DOHH2 (cell line): ENCODE measurements around the gene HOXC9.
A peak's percentile ranks its signal among the peaks of the same experiment; 100 is the strongest.

Experiments used
- H3F3A ChIP-seq: fragments of 200-600 bp; sonication (generic), shearing (Covaris generic); 2 replicates; pipeline ENCODE4 v1.6.0; 2016; ENCODE audit warnings: antibody characterized with exemption, mild to moderate bottlenecking; ENCODE audit not compliant: control insufficient read depth, insufficient read depth
- H3K27ac ChIP-seq: fragments of 200-600 bp; sonication (generic); 2 replicates; pipeline ENCODE4 v1.5.1; 2014; ENCODE audit warnings: low read depth, mild to moderate bottlenecking, low read length, moderate library complexity
- H3K27me3 ChIP-seq: fragments of 200-600 bp; sonication (generic); 2 replicates; pipeline ENCODE4 v1.6.1; 2014; ENCODE audit warnings: mild to moderate bottlenecking, low read length, mixed read lengths; ENCODE audit not compliant: control insufficient read depth
- H3K36me3 ChIP-seq: fragments of 200-600 bp; sonication (generic); 2 replicates; pipeline ENCODE4 v1.6.1; 2014; ENCODE audit warnings: mild to moderate bottlenecking, low read length, moderate library complexity, mixed read lengths; ENCODE audit not compliant: control insufficient read depth
- H3K4me1 ChIP-seq: fragments of 200-600 bp; sonication (generic); 2 replicates; pipeline ENCODE4 v1.6.1; 2014; ENCODE audit warnings: mild to moderate bottlenecking, low read length, mixed read lengths; ENCODE audit not compliant: control insufficient read depth
- H3K4me2 ChIP-seq: fragments of 200-600 bp; sonication (generic); 2 replicates; pipeline ENCODE4 v1.6.0; 2014; ENCODE audit warnings: mild to moderate bottlenecking, low read length, moderate library complexity
- H3K4me3 ChIP-seq: fragments of 200-600 bp; sonication (generic); 2 replicates; pipeline ENCODE4 v1.5.1; 2014; ENCODE audit warnings: mild to moderate bottlenecking, low read length, mixed read lengths
- H3K79me2 ChIP-seq: fragments of 200-600 bp; sonication (generic); 2 replicates; pipeline ENCODE4 v1.6.1; 2014; ENCODE audit warnings: mild to moderate bottlenecking, low read length, mixed read lengths; ENCODE audit not compliant: control insufficient read depth
- H3K9me2 ChIP-seq: fragments of 200-600 bp; sonication (generic); replicated peaks from 2 replicates; pipeline ENCODE4 v1.6.1; 2014; ENCODE audit warnings: mild to moderate bottlenecking, low read length, mixed read lengths; ENCODE audit not compliant: control insufficient read depth
- H3K9me3 ChIP-seq: fragments of 200-600 bp; sonication (generic); 2 replicates; pipeline ENCODE4 v1.6.1; 2014; ENCODE audit warnings: antibody characterized with exemption, low read length, mixed read lengths; ENCODE audit not compliant: control insufficient read depth, insufficient read depth
- H4K20me1 ChIP-seq: fragments of 200-600 bp; sonication (generic); 2 replicates; pipeline ENCODE4 v1.6.0; 2014; ENCODE audit warnings: low read depth, mild to moderate bottlenecking, antibody characterized with exemption, low read length, moderate library complexity; ENCODE audit not compliant: control insufficient read depth, insufficient read depth
- EZH2phosphoT487 ChIP-seq: fragments of 200-600 bp; sonication (generic); IDR thresholded peaks from 2 replicates; pipeline ENCODE4 v1.6.1; 2017; ENCODE audit warnings: borderline replicate concordance, mild to moderate bottlenecking, antibody characterized with exemption, low read length, moderate library complexity, mixed read lengths
- TF ChIP-seq, protein P1 (sequence below): fragments of 200-600 bp; sonication (generic); IDR thresholded peaks from one replicate; pipeline ENCODE4 v1.5.1; 2014; ENCODE audit warnings: antibody characterized with exemption, mild to moderate bottlenecking, low read depth, low read length; ENCODE audit not compliant: poor library complexity, severe bottlenecking

HOXC9 gene

DNA sequence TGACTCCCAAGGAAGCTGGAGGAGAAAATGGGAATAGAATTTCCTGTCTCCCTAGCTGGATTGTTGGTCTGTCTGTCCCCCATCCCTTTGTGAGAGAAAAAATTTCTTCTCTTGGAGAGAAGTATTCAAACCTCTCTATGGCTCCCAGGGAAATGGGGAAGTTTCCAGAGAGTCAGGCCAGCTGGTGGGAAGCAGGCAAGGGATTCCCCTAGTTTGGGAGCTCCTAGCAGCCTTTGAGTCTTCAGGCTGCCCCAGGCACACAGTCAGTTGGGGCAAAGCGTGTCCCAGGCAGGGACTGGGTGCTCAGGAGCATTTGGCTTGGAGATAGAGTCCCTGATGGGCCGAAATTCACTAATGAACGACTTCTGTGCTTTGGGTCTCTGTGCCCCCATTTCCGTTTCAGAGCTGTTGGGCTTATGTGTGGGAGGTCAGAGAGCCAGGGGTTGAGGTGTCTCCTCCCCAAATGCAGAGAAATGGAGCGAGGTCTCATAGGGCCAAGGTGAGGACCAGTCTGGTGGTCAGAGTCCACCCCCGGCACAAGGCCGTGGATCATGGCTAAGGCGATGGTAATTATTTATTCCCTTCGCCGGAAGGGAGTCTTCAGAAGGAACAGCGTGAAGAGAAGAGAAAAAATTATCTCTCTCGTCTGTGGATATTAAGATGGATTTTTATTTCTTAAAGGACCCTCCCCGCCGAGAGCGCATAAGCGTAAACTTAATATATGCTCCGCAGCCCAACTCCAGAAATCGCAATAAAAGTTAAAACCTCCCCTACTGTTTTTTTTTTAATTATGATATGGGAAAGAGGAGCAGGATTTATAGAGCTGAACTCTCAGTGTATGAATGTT lies 6.6 kb upstream of the HOXC9 start:
- Histone ChIP-seq H3K79me2 (no peaks in the 10 kb centered on the region), H4K20me1 (peaks cover 5% of the 10 kb centered on the region; the same call in 1 of the 2 replicates), H3K4me2 (no peak overlapping the region), H3K4me1 (peaks cover 35% of the 10 kb centered on the region), H3K27me3 (peaks cover 98% of the 10 kb centered on the region), H3K9me3 (no peaks in the 10 kb centered on the region), H3K4me3 (no peak overlapping the region), H3K27ac (no peak overlapping the region), H3K36me3 (no peaks in the 10 kb centered on the region), H3F3A (0 out of 2 replicates have a peak, but pooled peaks cover 2% of the 10 kb centered on the region), H3K9me2 (no peaks in the 10 kb centered on the region)
- TF ChIP-seq, protein P1, sequence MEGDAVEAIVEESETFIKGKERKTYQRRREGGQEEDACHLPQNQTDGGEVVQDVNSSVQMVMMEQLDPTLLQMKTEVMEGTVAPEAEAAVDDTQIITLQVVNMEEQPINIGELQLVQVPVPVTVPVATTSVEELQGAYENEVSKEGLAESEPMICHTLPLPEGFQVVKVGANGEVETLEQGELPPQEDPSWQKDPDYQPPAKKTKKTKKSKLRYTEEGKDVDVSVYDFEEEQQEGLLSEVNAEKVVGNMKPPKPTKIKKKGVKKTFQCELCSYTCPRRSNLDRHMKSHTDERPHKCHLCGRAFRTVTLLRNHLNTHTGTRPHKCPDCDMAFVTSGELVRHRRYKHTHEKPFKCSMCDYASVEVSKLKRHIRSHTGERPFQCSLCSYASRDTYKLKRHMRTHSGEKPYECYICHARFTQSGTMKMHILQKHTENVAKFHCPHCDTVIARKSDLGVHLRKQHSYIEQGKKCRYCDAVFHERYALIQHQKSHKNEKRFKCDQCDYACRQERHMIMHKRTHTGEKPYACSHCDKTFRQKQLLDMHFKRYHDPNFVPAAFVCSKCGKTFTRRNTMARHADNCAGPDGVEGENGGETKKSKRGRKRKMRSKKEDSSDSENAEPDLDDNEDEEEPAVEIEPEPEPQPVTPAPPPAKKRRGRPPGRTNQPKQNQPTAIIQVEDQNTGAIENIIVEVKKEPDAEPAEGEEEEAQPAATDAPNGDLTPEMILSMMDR = no peak
- peak; percentile 85; the same call in 1 of the 2 replicates for TF ChIP-seq EZH2phosphoT487

DNA sequence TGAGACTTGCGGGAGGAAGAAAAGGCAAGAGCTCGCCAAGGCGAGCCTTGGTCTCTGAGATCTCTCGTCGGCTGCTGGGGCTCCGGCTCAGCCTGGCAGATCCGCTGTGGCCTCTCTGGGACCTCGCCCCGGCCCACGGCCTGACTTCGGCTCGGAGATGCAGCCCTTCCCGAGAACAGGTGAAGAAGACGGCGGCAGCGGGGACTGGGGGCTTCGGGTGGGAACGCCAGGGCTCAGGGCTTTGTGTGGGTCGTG lies 6.0 kb upstream of the HOXC9 start:
- no peak overlapping the region for H3K4me3 ChIP-seq

DNA sequence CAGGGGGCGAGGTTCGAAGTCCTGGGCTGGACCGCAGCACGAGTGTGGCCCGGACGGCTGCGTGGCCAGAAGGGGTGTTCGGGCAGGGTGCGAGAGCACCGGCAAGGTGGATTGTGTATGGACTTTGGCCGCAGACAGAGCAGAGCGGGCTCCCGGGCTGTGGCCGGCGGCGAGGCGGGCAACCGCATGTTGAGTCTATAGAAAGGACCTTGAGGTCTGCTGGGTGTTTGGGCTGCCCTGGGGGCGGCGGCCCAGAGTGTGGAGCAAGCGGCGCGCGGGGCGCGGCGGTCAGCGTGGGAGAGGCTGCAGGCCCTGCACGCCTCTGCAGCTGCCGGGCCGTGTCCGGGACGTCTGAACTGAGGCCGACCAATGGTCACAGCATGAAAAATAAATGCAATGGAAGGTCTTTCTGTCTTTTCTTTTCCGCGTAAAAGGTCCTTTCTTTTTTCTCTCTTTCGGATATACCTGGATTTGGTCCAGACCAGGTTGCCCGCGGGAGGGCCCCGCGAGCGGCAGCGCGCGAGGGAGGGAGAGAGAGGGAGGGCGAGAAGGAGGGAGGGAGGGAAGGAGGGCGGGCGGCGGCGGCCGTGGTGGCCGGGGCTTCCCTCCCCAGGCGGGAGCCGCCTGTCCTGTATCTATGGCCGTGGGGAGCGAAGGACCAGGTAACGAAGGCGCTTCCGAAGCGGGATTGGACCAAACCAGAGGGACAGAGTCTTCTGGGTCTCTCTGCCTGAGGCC lies 5.5 kb upstream of the HOXC9 start:
- Histone ChIP-seq H3K27me3 (peaks cover 96% of the 10 kb centered on the region), H3K27ac (no peak overlapping the region), H4K20me1 (no peaks in the 10 kb centered on the region), H3K79me2 (no peaks in the 10 kb centered on the region), H3K9me2 (no peaks in the 10 kb centered on the region), H3K4me1 (peaks cover 25% of the 10 kb centered on the region), H3F3A (0 out of 2 replicates have a peak, but pooled peaks cover 2% of the 10 kb centered on the region), H3K9me3 (no peaks in the 10 kb centered on the region), H3K4me3 (no peak overlapping the region), H3K4me2 (no peak overlapping the region), H3K36me3 (no peaks in the 10 kb centered on the region)
- TF ChIP-seq EZH2phosphoT487 = no peak
- TF ChIP-seq, protein P1 = no peak

More for the DNA sequence above, 6.0 kb upstream of the HOXC9 start:
- TF ChIP-seq, protein P1 = no peak
- no peak for TF ChIP-seq EZH2phosphoT487
- Histone ChIP-seq H3K4me1 (peaks cover 30% of the 10 kb centered on the region), H3K27me3 (peaks cover 98% of the 10 kb centered on the region), H3K9me3 (no peaks in the 10 kb centered on the region), H4K20me1 (no peaks in the 10 kb centered on the region), H3F3A (0 out of 2 replicates have a peak, but pooled peaks cover 2% of the 10 kb centered on the region), H3K4me2 (no peak overlapping the region), H3K9me2 (no peaks in the 10 kb centered on the region), H3K27ac (no peak overlapping the region), H3K36me3 (no peaks in the 10 kb centered on the region), H3K79me2 (no peaks in the 10 kb centered on the region)
